HG03103 (cell line): ENCODE measurements around the gene CCDC106.

Experiments
- ATAC-seq: cut with Tn5 transposase; IDR thresholded peaks from one replicate; pipeline ENCODE4 v1.9.1; 2021; ENCODE audit warnings: low read depth; ENCODE audit not compliant: unreplicated experiment

The CCDC106 gene

DNA sequence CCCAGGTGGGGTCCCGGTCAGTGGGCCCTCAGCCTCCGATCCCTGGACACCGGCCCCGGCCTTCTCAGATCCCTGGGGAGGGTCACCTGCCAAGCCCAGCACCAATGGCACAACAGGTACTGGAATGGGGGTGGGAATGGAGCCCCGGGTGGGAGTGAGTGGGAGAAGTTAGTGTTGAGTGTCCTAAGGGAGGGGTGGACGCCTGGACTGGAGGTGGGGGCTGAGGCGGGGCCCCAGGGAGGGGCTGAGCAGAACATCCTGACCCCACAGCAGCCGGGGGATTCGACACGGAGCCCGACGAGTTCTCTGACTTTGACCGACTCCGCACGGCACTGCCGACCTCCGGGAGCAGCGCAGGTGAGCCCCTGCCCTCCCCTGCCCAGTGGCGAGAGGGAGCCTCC lies 44.7 kb downstream of the CCDC106 start:
- no peak for ATAC-seq

DNA sequence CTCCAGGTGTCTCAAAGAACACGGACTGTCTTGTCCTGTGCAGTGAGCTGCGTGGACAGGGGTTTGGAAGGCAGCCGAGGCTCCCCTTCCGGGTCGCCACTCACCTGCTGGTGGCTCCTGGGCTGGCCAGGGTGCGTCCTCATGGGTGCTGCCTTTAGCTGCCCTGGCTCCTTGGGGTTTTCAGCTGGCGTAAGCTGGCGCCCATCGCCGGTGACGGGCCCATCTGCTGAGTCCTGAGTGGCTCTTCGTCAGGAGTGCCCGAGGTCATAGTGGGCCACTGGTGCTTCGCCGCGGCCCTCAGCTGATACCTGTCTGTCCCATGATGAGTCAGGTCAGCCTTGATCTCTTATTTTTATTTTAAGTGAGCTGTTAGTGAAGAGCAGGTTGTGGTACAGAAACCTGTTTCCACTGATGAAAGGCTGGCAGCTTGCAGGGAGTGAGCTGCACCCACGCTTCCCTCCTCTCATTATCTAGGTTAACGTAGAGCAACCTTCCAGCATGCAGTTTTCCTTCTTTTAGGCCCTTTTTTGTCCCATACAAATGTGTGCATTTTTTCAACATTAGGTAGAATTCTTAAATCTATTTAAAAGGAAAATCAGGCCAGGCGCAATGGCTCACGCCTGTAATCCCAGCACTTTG lies 45.4 kb downstream of the CCDC106 start:
- no peak for ATAC-seq

DNA sequence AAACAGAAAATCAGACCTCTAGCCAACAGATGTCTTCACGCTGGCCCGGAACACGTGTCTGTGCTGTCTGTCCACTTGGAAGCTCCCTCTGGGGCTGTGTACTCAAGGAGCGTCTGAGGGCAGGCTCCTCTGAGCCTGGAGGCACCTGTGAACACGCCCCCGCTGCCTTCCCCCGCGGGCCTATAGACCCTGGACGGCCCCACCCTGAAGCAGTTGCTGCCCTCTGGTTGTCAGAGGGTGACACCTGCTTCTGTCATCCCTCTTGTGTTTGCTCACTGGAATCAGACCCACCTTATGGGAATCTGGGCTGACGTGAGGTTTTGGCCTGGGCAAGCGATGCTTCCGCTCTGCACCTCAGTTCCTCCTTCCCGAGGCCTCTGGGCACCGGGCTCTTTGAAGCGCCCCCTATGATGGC lies 46.2 kb downstream of the CCDC106 start:
- ATAC-seq = no peak

DNA sequence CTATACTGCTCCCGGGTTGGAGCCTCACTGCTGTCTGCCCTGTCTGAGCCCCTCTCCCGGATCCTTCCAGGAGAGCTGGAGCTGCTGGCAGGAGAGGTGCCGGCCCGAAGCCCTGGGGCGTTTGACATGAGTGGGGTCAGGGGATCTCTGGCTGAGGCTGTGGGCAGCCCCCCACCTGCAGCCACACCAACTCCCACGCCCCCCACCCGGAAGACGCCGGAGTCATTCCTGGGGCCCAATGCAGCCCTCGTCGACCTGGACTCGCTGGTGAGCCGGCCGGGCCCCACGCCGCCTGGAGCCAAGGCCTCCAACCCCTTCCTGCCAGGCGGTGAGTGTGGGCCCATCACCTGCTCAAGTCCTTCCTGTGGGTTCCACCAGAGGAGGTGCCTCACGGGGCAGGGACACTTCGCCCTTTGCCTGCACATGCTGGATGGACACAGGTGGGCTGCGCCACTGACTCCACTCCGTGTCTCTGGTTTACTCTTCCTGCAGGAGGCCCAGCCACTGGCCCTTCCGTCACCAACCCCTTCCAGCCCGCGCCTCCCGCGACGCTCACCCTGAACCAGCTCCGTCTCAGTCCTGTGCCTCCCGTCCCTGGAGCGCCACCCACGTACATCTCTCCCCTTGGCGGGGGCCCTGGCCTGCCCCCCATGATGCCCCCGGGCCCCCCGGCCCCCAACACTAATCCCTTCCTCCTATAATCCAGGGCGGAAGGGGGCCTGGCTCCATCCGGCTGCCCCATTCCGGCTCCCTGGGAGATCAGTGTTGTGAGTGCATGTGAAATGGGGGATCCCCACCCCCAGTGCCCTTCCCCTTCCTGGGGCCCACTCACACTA lies 46.9 kb downstream of the CCDC106 start:
- ATAC-seq = no peak

DNA sequence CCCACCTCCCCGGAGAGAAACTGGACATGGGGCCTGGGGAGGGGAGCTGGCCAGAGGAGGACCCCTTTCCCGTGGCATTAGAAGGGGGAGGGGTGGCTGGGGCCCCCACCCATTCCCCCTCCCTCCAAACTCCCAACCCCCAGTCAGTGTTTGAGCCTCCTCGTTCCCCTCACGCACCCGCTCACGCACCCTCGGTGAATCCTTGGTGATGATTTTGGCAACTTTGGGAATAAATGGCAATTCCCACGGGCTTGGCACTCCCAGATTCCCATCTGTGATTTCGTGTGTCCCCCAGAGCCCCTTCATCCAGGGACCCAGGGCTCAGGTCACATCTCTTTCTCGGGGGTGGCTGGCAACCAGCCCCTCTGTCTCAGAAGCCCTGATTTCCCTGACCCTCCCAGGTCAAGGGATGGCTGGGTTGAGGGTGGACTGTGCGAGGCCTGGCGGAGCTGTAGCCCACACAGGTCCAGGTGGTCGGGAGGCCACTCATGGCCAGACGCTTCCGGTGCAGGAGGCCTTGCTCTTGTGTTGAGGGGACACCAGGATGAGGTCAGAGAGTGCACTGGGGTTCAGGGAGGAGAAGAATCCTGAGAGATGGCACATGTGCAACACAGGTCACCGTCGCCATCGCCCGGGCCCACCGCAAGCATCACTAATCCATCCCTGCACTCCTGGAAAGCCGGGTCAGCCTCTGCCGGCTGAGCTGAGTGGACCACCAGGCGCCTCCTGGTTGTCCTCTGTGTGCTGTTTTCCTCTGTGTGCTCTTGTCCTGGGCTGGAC lies 47.7 kb downstream of the CCDC106 start:
- no peak for ATAC-seq

DNA sequence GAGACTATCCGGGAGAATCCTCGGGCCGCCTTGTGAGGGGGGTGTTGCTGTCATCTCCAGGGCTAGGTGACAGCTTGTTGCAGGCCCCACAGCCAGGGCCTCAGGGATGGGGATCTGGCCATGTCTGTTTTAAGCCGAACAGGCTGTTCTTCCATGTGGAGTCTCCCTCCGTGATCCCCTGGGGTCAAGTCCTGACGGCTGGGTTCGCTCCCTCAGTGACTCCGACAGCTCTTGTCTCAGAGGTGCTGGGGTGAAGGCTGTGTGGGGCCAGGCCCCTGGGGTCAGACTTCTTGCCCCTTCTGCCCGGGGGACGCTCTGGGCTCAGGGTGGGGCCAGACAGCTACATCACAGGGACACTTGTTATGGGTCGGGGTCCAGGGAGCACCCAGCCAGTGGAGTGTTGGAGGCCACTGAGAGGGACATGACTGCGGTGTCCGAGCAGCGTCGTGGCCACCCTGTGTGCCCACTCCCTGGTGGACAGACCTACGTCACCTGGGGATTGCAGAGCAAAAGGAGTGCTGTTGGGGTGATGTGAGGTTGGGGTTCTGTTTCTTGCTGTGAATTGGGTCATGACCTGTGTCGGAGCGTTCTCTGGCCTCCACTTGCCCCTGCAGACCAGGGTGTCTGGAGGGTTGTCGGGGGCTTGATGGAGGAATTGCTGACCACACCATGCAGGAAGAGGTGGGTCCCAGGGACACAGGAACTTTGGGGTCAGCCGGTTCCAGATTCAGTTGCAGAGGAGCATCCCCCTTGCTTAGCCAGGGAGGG lies 48.5 kb downstream of the CCDC106 start:
- no peak for ATAC-seq

DNA sequence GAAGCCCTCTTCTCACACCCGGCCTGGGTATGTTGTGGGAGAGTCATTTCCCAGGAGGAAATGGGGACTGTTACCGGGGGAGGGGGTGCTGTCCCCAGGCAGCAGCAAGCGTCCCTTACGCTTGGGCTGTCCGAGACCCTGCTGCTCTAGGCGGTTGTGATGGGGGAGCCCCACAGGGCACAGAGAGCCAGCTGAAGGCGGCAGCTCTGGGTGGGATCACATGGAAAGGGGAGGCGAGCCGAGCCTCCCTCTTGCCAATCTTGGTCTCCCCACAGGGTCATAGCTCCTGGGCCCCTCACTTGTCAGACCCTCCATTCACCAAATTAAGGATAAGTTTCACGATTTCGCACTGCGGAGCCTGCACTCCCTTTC lies 49.0 kb downstream of the CCDC106 start:
- no peak for ATAC-seq

DNA sequence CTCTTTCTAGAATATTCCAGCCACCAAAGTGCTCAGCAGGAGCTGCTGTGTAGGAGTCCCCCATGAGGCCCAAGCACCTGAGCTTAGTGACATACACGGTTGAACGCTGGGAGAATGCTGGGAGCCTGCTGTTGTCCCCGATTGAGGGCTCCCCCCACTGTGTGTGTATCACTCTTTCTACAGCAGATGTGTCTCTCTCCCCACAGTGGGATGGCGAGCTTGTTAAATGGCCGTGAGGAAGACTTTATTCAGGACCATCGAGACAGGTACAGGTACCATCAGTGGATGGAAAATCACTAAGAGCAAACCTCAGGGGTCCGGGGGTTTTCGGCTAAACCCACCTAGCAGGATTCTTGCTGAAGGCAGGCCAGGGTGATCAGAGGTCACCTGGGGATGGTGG lies 49.7 kb downstream of the CCDC106 start:
- no peak for ATAC-seq

DNA sequence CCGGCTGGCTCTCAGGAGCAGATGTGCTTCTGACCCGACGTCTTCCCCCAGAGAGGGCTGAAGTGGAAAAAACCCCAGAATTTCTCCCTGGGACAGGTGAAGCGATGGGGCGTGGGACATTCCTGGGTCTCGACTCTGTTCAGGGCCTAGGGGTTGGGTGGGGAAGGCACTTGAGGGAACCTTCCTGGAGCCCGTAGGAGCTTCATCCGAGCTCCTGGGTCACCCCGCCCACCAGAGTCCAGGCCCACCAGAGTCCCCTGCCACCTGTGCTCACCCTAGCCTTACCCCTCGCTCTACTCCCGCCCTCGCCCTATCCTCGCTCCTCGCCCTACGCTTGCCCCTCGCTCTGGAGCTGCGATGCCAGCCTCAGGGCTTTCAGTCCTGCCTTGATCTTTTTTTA lies 50.2 kb downstream of the CCDC106 start:
- no peak for ATAC-seq

DNA sequence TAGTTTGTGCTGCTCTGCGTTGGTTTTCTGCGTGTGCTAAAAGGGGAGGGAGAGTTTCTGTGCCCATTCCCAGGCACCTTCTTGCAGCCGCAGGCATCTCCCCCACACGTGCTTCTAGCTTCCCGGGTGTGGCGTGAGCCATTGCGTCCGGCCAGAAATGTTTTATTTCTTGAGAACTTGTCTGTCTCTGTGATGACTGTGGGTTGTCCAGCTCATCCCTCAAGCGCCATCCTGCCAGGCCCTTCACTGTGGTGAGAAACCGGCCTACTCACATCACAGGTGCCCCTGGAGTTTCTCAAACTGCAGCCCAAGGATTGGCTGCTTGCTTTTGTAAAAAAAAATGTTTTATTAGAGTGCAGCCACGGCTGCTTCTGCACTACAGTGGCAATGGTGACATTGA lies 51.2 kb downstream of the CCDC106 start:
- ATAC-seq = no peak

DNA sequence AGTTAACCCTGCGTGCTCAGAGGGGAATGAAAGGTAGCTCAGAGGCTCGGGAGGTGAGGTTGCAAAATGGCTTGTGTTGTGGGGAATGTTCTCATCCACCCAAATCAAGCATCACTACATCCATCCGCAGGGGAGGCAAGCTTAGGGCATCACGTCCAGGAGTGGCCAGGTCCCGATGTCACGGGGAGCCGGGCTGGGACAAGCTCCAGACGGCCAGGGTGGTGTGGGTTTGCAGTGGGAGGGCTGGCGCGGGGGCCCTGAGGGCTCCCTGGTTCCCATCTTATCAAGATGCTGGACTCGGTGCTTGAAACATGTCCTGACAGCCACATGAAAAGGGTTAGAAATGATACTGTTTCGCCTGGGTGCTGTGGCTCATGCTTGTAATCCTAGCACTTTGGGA lies 52.8 kb downstream of the CCDC106 start:
- ATAC-seq = no peak

DNA sequence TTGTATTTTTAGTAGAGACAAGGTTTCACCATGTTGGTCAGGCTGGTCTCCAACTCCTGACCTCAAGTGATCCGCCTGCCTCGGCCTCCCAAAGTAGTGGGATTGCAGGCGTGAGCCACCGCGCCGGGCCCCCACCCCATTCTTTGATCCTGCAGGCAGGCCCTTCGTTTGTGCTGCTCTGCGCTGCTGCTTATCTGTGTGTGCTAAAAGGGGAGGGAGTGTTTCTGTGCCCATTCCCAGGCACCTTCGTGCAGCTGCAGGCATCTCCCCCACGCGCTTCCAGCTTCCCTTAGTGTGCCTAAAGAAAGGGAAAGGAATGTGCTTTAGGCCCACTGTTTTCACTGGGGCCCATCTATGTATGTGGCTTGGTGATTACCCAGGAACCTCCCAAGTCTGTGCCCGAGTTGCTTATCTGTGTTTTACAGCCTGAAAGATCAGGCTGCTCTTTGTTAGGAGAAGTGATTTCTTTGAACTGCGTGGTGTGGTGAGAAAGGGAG lies 54.2 kb downstream of the CCDC106 start:
- ATAC-seq = no peak
